Aorta (tissue), 5 donors: ENCODE data around the gene AGPAT1. TPM values are rescaled to one million over a fixed set of nuclear protein-coding genes. Genes with fewer than 3 reads are reported as not detected.

ENCODE experiments used
- ATAC-seq: fragments of 200-7000 bp; cut with Tn5 transposase; one replicate; pipeline ENCODE4 v1.9.1; 2022; ENCODE audit warnings: moderate library complexity; ENCODE audit not compliant: low FRiP score
- DNase-seq, 2 donors: peaks; one replicate each; pipeline ENCODE4 v3.0.0-alpha.2; 2020
- H3K27ac ChIP-seq, 2 donors: one replicate each; pipeline ENCODE4 v1.5.1; 2013; ENCODE audit warnings: low read length in 2 of 2, mild to moderate bottlenecking in 2 of 2, moderate library complexity in 2 of 2, control low read depth in 1 of 2, inconsistent platforms in 1 of 2, low read depth in 1 of 2
- H3K27me3 ChIP-seq, 2 donors: one replicate each; pipeline ENCODE4 v1.6.1; 2013; ENCODE audit warnings: control low read depth in 1 of 2, low read length in 1 of 2, mild to moderate bottlenecking in 1 of 2, moderate library complexity in 1 of 2; ENCODE audit not compliant: insufficient read depth in 2 of 2, control insufficient read depth in 1 of 2
- H3K36me3 ChIP-seq, 2 donors: one replicate each; pipeline ENCODE4 v1.6.1; 2013; ENCODE audit warnings: control low read depth in 1 of 2, low read length in 1 of 2, mild to moderate bottlenecking in 1 of 2; ENCODE audit not compliant: insufficient read depth in 2 of 2, control insufficient read depth in 1 of 2
- H3K4me1 ChIP-seq, 2 donors: one replicate each; pipeline ENCODE4 v1.6.1; 2013; ENCODE audit warnings: low read length in 2 of 2, control low read depth in 1 of 2, mild to moderate bottlenecking in 1 of 2, moderate library complexity in 1 of 2; ENCODE audit not compliant: insufficient read depth in 2 of 2, control insufficient read depth in 1 of 2
- H3K4me3 ChIP-seq, 2 donors: one replicate each; pipeline ENCODE4 v1.5.1; 2013; ENCODE audit warnings: low read length in 2 of 2, control low read depth in 1 of 2, mild to moderate bottlenecking in 1 of 2
- H3K9me3 ChIP-seq: one replicate; pipeline ENCODE4 v1.6.1; 2013; ENCODE audit warnings: mild to moderate bottlenecking, low read length; ENCODE audit not compliant: control insufficient read depth
- WGBS, 2 donors: extraction: QIAGEN DNeasy Blood & Tissue Kit; methylation state at CpG; one replicate each; pipeline ENCODE4 v1.1.7; 2013; 5-methylcytosine and 5-hydroxymethylcytosine counted together
- intact Hi-C, 2 donors: fragments of 100-400 bp; cut with DNase I; formaldehyde crosslinking; loops; one replicate each; pipeline versions ENCODE4 v1.14.2 to v1.15.0; 2022
- polyA plus RNA-seq, 2 donors: library from polyadenylated mRNA; stranded (reverse); fragments of 200-250 nt; gene quantifications; one replicate each; pipeline ENCODE4 v1.2.3, GENCODE V29; 2013
- total RNA-seq, 2 donors: library from RNA; stranded (reverse); fragmentation: NEBNext Ultra II Directional; extraction: Animal tissue kit (Norgen Biotek cat#: 25700); gene quantifications; one replicate each; pipeline ENCODE4 v1.2.1, GENCODE V29; 2021
- donor health status: healthy with polysubstance abuse.
- donor health status: Bipolar disorder and iron deficiency.
- donor health status: DM: no; HTN: no; CAD: no.
- donor health status: DM: no; HTN: no; CAD: no.
- donor health status: DM: yes; HTN: yes; CAD: no.

AGPAT1 gene
- total and polyA plus RNA-seq, 4 donors, result 36.2 to 54.8 (median 42.3) TPM

- no peak overlapping the region for H3K4me3 ChIP-seq
- intact Hi-C loops, result no loop called here
- WGBS, 2 donors, result 81 to 87% methylated on average over 13 of the region's 13 CpGs
- no peak for ATAC-seq
- no peak for DNase-seq
- peak overlapping the region in 1 of 2 donors; percentile 34 for H3K27ac ChIP-seq
- peaks cover 0 to 2% of the 10 kb centered on the region in 2 donors for H3K4me1 ChIP-seq
- H3K27me3 ChIP-seq, result no peaks in the 10 kb centered on the region
- H3K36me3 ChIP-seq, result peaks cover 0 to 1% of the 10 kb centered on the region in 2 donors
- H3K9me3 ChIP-seq, result no peaks in the 10 kb centered on the region
Measured at GRCh38 chr6:32128751-32129296, 47.1 kb downstream of the AGPAT1 start.

GRCh38 chr6:32127717-32128592, 47.9 kb downstream of the AGPAT1 start, which contains the start of gene ATF6B:
Gene ATF6B, minus strand, starts transcription at chr6:32128246. Its CDS starts 39 bp downstream, at chr6:32128207.
- ATAC-seq (peak; percentile 95), DNase-seq (peak; percentile 98 to 99)
- Histone ChIP-seq H3K4me3 (peak within 1 kb of the TSS; percentile 61 to 94), H3K9me3 (no peaks in the 10 kb centered on the region), H3K27me3 (no peaks in the 10 kb centered on the region), H3K36me3 (peaks cover 0 to 1% of the 10 kb centered on the region in 2 donors), H3K4me1 (peaks cover 0 to 2% of the 10 kb centered on the region in 2 donors), H3K27ac (peak within 1 kb of the TSS in 1 of 2 donors; percentile 60)
- intact Hi-C loops, result no loop called here
- 0% methylated on average over 44 of the region's 44 CpGs for WGBS, 2 donors

- peaks cover 0 to 1% of the 10 kb centered on the region in 2 donors for H3K36me3 ChIP-seq
- DNase-seq (no peak), ATAC-seq (no peak)
- H3K27ac ChIP-seq, result no peak overlapping the region
- peak overlapping the region; percentile 61 to 94 for H3K4me3 ChIP-seq
- intact Hi-C loops, result no loop called here
- H3K4me1 ChIP-seq, result peaks cover 0 to 2% of the 10 kb centered on the region in 2 donors
- 4 to 6% methylated on average over 9 of the region's 9 CpGs for WGBS, 2 donors
- no peaks in the 10 kb centered on the region for H3K27me3 ChIP-seq
- H3K9me3 ChIP-seq, result no peaks in the 10 kb centered on the region
Measured at GRCh38 chr6:32127409-32127716, 48.5 kb downstream of the AGPAT1 start.

GRCh38 chr6:32126880-32127279, 49.0 kb downstream of the AGPAT1 start:
- Histone ChIP-seq H3K4me1 (peaks cover 0 to 2% of the 10 kb centered on the region in 2 donors), H3K36me3 (peaks cover 0 to 1% of the 10 kb centered on the region in 2 donors), H3K27ac (no peak overlapping the region), H3K27me3 (no peaks in the 10 kb centered on the region), H3K9me3 (no peaks in the 10 kb centered on the region), H3K4me3 (peak overlapping the region in 1 of 2 donors; percentile 94)
- WGBS, 2 donors, result 63 to 64% methylated on average over 8 of the region's 8 CpGs
- DNase-seq, result no peak
- no peak for ATAC-seq
- intact Hi-C loops, result no loop called here

GRCh38 chr6:32123681-32124080, 52.2 kb downstream of the AGPAT1 start:
- H3K9me3 ChIP-seq, result no peaks in the 10 kb centered on the region
- ATAC-seq (no peak), DNase-seq (no peak)
- no peak overlapping the region for H3K27ac ChIP-seq
- intact Hi-C loops, result no loop called here
- WGBS, 2 donors, result 78 to 79% methylated on average over 4 of the region's 4 CpGs
- H3K4me1 ChIP-seq, result peaks cover 0 to 2% of the 10 kb centered on the region in 2 donors
- H3K4me3 ChIP-seq, result no peak overlapping the region
- no peaks in the 10 kb centered on the region for H3K27me3 ChIP-seq
- peaks cover 0 to 7% of the 10 kb centered on the region in 2 donors for H3K36me3 ChIP-seq

- intact Hi-C loops, result loop anchor here in 1 of 2 donors (2.0 kb wide), 1 partner anchor 34 kb away; the partner anchor contains the start of gene PPT2
Measured at GRCh38 chr6:32120573-32121059, 55.3 kb downstream of the AGPAT1 start.

GRCh38 chr6:32118782-32119628, 56.9 kb downstream of the AGPAT1 start:
- DNase-seq (peak; percentile 91 to 95), ATAC-seq (peak; percentile 83)
- Histone ChIP-seq H3K36me3 (peaks cover 0 to 14% of the 10 kb centered on the region in 2 donors), H3K9me3 (no peaks in the 10 kb centered on the region), H3K4me1 (no peaks in the 10 kb centered on the region), H3K27ac (peak overlapping the region in 1 of 2 donors; percentile 10), H3K4me3 (no peak overlapping the region), H3K27me3 (no peaks in the 10 kb centered on the region)
- intact Hi-C loops, result loop anchor here in 1 of 2 donors (2.0 to 10.0 kb wide), 2 partner anchors 36 to 136 kb away; partner anchors contain the start of gene PPT2
- WGBS, 2 donors, result 13 to 16% methylated on average over 17 of the region's 17 CpGs

More at GRCh38 chr6:32120573-32121059, 55.3 kb downstream of the AGPAT1 start:
- 89 to 94% methylated on average over 12 of the region's 12 CpGs for WGBS, 2 donors
- DNase-seq (no peak), ATAC-seq (no peak)
- H3K9me3 ChIP-seq, result no peaks in the 10 kb centered on the region
- H3K27me3 ChIP-seq, result no peaks in the 10 kb centered on the region
- no peak overlapping the region for H3K27ac ChIP-seq
- no peak overlapping the region for H3K4me3 ChIP-seq
- no peaks in the 10 kb centered on the region for H3K4me1 ChIP-seq
- peaks cover 0 to 15% of the 10 kb centered on the region in 2 donors for H3K36me3 ChIP-seq
